MM.1S (cell line): ENCODE results near the gene PODXL2.

Experiments
- CTCF ChIP-seq: fragments of 300-600 bp; sonication (generic); IDR thresholded peaks from 2 replicates; pipeline ENCODE4 v1.5.1; 2016; ENCODE audit warnings: antibody characterized with exemption, low read length, mixed read lengths
- EZH2 ChIP-seq: fragments of 300-600 bp; sonication (generic); optimal IDR thresholded peaks from 2 replicates; pipeline ENCODE3; 2017; ENCODE audit warnings: low read depth, mild to moderate bottlenecking, antibody characterized with exemption, low read length, mixed read lengths

GRCh38 chr3:127670761-127671522, 42.0 kb downstream of the PODXL2 start:
- no peak for TF ChIP-seq CTCF
- no peak for TF ChIP-seq EZH2
